Measurements from ENCODE around the gene APP.
"Not testable (repeated sequence)": the region's sequence is repeated elsewhere in the genome, so short reads cannot be mapped to it uniquely, and the experiment has no call there.

The APP gene

DNA sequence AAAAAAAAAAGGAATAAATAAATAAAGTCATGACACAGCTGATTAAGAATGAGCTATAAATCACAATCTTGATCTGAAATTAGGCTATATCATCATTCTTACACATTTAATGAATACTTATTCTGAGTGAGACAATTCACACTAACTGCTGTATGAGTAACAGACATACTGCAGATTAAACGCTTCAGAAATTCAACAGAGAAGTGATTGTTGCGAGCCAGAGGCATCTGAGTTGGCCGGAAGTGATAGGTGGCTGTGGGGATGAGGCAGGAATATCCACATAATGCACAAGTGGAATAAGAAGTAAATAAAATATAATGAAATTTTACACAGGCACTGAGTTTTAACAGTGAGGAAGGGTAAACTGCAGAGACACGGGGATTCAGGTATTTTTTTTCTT lies 142.4 kb downstream of the APP start:
- H3K4me1 ChIP-seq (ENCODE audit: control insufficient read depth, low read length), result no peaks in the 10 kb centered on the region
- H3K9me2 ChIP-seq (replicated peaks; ENCODE audit: control insufficient read depth, low read length), result no peaks in the 10 kb centered on the region
- no peaks in the 10 kb centered on the region for H4K20me1 ChIP-seq (ENCODE audit: control insufficient read depth, insufficient read depth, low read depth, low read length)
- no peak overlapping the region for H3K4me3 ChIP-seq (ENCODE audit: low read length)
- no peaks in the 10 kb centered on the region for H3F3A ChIP-seq (ENCODE audit: control insufficient read depth, insufficient read depth)
- TF ChIP-seq EZH2phosphoT487 (IDR thresholded peaks at IDR 0.05; ENCODE audit: borderline replicate concordance, low read length) (no peak), CTCF (IDR thresholded peaks at IDR 0.05; ENCODE audit: low read depth, low read length, poor library complexity, severe bottlenecking) (no peak)
- no peaks in the 10 kb centered on the region for H3K27me3 ChIP-seq (ENCODE audit: control insufficient read depth, low read length)
- H3K27ac ChIP-seq (ENCODE audit: low read depth, low read length), result no peak overlapping the region
- no peaks in the 10 kb centered on the region for H3K79me2 ChIP-seq (ENCODE audit: control insufficient read depth, low read length)
- no peaks in the 10 kb centered on the region for H3K9me3 ChIP-seq (ENCODE audit: control insufficient read depth, insufficient read depth, low read length)
- no peak overlapping the region for H3K4me2 ChIP-seq (ENCODE audit: low read length)
- no peaks in the 10 kb centered on the region for H3K36me3 ChIP-seq (ENCODE audit: control insufficient read depth, low read length)

GRCh38 chr21:26027696-26028095 lies 142.9 kb downstream of the APP start:
- no peaks in the 10 kb centered on the region for H4K20me1 ChIP-seq (ENCODE audit: control insufficient read depth, insufficient read depth, low read depth, low read length)
- H3K9me2 ChIP-seq (replicated peaks; ENCODE audit: control insufficient read depth, low read length), result no peaks in the 10 kb centered on the region
- no peaks in the 10 kb centered on the region for H3F3A ChIP-seq (ENCODE audit: control insufficient read depth, insufficient read depth)
- H3K4me1 ChIP-seq (ENCODE audit: control insufficient read depth, low read length), result no peaks in the 10 kb centered on the region
- no peak overlapping the region for H3K4me2 ChIP-seq (ENCODE audit: low read length)
- no peaks in the 10 kb centered on the region for H3K27me3 ChIP-seq (ENCODE audit: control insufficient read depth, low read length)
- no peak overlapping the region for H3K27ac ChIP-seq (ENCODE audit: low read depth, low read length)
- no peak for TF ChIP-seq EZH2phosphoT487 (IDR thresholded peaks at IDR 0.05; ENCODE audit: borderline replicate concordance, low read length)
- no peak for TF ChIP-seq CTCF (IDR thresholded peaks at IDR 0.05; ENCODE audit: low read depth, low read length, poor library complexity, severe bottlenecking)
- no peaks in the 10 kb centered on the region for H3K36me3 ChIP-seq (ENCODE audit: control insufficient read depth, low read length)
- no peaks in the 10 kb centered on the region for H3K9me3 ChIP-seq (ENCODE audit: control insufficient read depth, insufficient read depth, low read length)
- no peaks in the 10 kb centered on the region for H3K79me2 ChIP-seq (ENCODE audit: control insufficient read depth, low read length)
- no peak overlapping the region for H3K4me3 ChIP-seq (ENCODE audit: low read length)

- no peaks in the 10 kb centered on the region for H3F3A ChIP-seq (ENCODE audit: control insufficient read depth, insufficient read depth)
- H4K20me1 ChIP-seq (ENCODE audit: control insufficient read depth, insufficient read depth, low read depth, low read length), result no peaks in the 10 kb centered on the region
- H3K27ac ChIP-seq (ENCODE audit: low read depth, low read length), result no peak overlapping the region
- no peaks in the 10 kb centered on the region for H3K79me2 ChIP-seq (ENCODE audit: control insufficient read depth, low read length)
- H3K4me3 ChIP-seq (ENCODE audit: low read length), result no peak overlapping the region
- no peak overlapping the region for H3K4me2 ChIP-seq (ENCODE audit: low read length)
- TF ChIP-seq EZH2phosphoT487 (IDR thresholded peaks at IDR 0.05; ENCODE audit: borderline replicate concordance, low read length) (no peak), CTCF (IDR thresholded peaks at IDR 0.05; ENCODE audit: low read depth, low read length, poor library complexity, severe bottlenecking) (no peak)
- H3K27me3 ChIP-seq (ENCODE audit: control insufficient read depth, low read length), result no peaks in the 10 kb centered on the region
- H3K36me3 ChIP-seq (ENCODE audit: control insufficient read depth, low read length), result no peaks in the 10 kb centered on the region
- H3K4me1 ChIP-seq (ENCODE audit: control insufficient read depth, low read length), result no peaks in the 10 kb centered on the region
- H3K9me2 ChIP-seq (replicated peaks; ENCODE audit: control insufficient read depth, low read length), result no peaks in the 10 kb centered on the region
- H3K9me3 ChIP-seq (ENCODE audit: control insufficient read depth, insufficient read depth, low read length), result no peaks in the 10 kb centered on the region
Observed at GRCh38 chr21:26025536-26026512, 144.7 kb downstream of the APP start.

DNA sequence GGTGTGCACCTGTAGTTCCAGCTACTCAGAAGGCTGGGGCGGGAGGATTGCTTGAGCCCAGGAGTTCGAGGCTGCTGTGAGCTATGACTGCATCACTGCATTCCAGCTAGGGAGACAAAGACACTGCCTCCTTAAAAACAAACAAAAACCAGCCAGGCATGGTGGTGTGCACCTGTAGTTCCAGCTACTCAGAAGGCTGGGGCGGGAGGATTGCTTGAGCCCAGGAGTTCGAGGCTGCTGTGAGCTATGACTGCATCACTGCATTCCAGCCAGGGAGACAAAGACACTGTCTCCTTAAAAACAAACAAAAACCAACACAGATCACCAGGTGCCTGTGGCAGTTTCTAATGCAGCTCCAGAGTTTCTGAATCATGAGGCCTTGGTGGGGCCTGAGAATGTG lies 147.2 kb downstream of the APP start:
- H3F3A ChIP-seq (ENCODE audit: control insufficient read depth, insufficient read depth); H3K36me3 ChIP-seq (ENCODE audit: control insufficient read depth, low read length); H3K4me2 ChIP-seq (ENCODE audit: low read length); H3K27me3 ChIP-seq (ENCODE audit: control insufficient read depth, low read length); H4K20me1 ChIP-seq (ENCODE audit: control insufficient read depth, insufficient read depth, low read depth, low read length); H3K4me3 ChIP-seq (ENCODE audit: low read length); H3K9me3 ChIP-seq (ENCODE audit: control insufficient read depth, insufficient read depth, low read length); H3K9me2 ChIP-seq (replicated peaks; ENCODE audit: control insufficient read depth, low read length); H3K27ac ChIP-seq (ENCODE audit: low read depth, low read length); H3K4me1 ChIP-seq (ENCODE audit: control insufficient read depth, low read length); H3K79me2 ChIP-seq (ENCODE audit: control insufficient read depth, low read length): not testable (repeated sequence)

- H3F3A ChIP-seq (ENCODE audit: control insufficient read depth, insufficient read depth); H3K4me1 ChIP-seq (ENCODE audit: control insufficient read depth, low read length); H4K20me1 ChIP-seq (ENCODE audit: control insufficient read depth, insufficient read depth, low read depth, low read length); H3K27ac ChIP-seq (ENCODE audit: low read depth, low read length); H3K9me3 ChIP-seq (ENCODE audit: control insufficient read depth, insufficient read depth, low read length); H3K4me3 ChIP-seq (ENCODE audit: low read length); H3K27me3 ChIP-seq (ENCODE audit: control insufficient read depth, low read length); H3K9me2 ChIP-seq (replicated peaks; ENCODE audit: control insufficient read depth, low read length); H3K4me2 ChIP-seq (ENCODE audit: low read length); H3K36me3 ChIP-seq (ENCODE audit: control insufficient read depth, low read length); H3K79me2 ChIP-seq (ENCODE audit: control insufficient read depth, low read length): not testable (repeated sequence)
Observed at GRCh38 chr21:26022598-26023337, 147.8 kb downstream of the APP start.

Measured in DOHH2 (cell line).